GM08714 (cell line): ENCODE results near the gene NACC2.

Source experiments
- H3K4me3 ChIP-seq: fragments of 200-500 bp; sonication (Bioruptor generic); 2 replicates; pipeline ENCODE4 v1.5.1; 2014; ENCODE audit warnings: mild to moderate bottlenecking, low read length, inconsistent platforms
- ZNF274 ChIP-seq: IDR thresholded peaks from 2 replicates; pipeline ENCODE4 v1.6.1; 2012; ENCODE audit warnings: mild to moderate bottlenecking, low read depth, low read length

Gene NACC2

DNA sequence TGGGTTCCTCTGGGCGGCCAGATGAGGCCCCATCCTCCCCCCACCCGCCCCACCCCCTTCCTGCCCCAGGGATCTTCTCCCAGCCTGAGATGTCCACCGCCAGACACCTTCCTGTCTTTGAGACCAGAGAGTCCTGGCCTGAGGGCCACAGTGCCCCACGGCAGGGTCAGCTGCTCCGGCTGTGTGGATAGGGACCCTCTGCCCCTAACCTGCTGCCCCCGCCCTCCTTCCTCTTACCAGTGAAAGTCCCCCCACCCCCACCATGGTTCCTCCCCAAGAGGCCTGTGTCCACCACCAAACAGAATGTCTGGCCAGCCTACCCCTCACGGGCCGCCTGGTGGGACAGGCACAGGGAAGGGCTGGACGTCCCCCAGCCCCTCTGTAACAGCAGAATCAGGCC lies 90.9 kb downstream of the NACC2 start:
- TF ChIP-seq ZNF274: no peak
- no peak overlapping the region for H3K4me3 ChIP-seq

DNA sequence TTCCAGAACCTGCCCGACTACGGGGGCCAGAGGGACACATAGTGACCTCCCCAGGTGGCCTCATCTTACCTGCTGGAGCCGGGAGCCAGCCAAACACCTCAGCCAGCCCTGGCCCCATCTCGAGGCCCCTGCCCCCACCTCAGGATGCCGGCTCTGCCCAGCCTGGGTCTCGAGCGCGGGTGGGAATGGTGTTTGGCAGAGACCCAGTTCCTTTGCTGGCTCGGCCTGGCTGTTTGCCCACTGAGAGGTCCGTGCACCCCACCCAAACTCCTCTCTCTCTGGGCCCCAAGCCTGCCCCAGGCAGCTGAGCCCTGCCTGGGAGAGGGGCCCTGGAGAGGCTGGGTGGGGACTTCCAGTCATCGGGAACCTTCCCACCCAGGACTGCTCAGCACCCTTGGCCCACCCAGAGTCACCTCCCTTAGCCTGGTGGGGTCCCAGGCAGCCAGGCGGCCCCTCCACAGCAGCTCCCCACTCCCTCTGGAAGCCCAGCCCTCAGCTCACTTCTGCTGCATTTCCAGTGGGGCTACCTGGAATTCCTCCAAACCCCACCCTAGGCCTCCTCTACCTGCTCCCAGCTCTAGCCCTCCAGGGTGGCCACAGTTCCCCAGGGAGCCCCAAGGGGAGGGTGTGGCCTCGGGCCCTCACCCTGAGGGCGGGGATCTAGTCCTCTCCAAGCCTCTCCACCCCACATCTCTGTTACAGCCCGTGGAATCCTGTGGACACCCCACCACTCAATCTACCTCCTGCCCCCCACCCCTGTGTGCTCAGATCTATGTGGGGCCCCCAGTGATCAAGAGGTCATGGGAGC lies 91.5 kb downstream of the NACC2 start:
- TF ChIP-seq ZNF274: no peak
- no peak overlapping the region for H3K4me3 ChIP-seq

DNA sequence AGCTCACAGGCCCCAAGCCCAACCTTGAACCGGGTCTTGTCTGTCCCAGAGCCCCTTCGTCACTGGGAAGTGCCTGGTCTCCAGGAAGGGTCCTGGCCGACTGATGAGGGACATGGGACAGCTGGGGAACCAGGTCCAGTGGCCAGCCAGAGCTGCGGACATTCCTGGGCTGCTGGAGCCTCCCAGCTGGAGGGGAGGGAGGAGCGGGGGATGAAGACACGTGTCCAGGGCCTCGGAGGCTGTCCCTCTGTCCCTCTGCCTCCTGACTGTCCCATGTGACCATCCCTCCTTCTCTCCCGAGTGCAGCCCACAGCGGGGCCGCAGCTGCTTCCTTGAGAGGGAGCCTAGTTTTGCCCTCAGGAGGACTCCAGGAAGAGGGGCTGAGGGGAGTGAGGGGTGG lies 92.2 kb downstream of the NACC2 start:
- no peak overlapping the region for H3K4me3 ChIP-seq
- no peak for TF ChIP-seq ZNF274

DNA sequence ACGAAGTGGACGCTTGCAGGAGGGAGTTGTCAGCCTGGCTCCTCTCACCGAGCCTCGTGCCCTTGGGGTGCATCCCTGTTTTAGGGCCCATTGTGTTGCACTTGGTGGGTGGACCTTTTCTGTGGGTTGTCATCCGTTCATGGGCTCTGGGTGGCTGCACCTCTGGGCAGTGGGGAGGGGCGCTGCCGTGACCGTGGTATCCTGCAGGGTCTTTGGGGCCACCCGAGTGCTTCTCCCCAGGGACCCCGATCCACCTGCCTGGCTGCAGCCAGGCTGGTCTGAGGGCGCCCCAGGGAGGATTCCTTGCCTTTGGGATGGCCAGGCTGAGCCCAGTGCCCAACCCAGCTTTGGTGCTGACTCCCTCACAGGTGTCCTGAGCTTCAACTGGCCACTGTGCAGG lies 92.9 kb downstream of the NACC2 start:
- no peak overlapping the region for H3K4me3 ChIP-seq
- no peak for TF ChIP-seq ZNF274

DNA sequence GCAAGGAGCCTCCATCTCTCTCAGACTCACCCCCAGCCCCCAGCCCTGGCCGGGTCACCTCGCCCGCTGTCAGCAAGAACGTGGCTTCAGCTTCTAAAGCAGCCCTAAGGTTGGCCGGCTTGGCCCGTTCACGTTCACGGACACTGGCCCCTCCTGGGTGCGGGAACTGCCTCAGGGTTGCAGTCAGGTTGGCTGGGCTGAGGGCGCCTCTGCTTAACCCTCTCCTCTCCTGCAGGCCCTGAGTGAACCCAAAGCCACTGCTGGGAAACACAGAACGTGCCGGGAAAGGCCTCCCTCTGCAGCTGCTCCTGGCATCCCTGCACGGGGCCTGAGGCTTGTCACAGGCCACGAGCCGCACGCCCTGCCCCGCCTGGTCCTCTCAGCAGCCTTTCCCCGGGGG lies 93.9 kb downstream of the NACC2 start:
- TF ChIP-seq ZNF274: no peak
- no peak overlapping the region for H3K4me3 ChIP-seq

DNA sequence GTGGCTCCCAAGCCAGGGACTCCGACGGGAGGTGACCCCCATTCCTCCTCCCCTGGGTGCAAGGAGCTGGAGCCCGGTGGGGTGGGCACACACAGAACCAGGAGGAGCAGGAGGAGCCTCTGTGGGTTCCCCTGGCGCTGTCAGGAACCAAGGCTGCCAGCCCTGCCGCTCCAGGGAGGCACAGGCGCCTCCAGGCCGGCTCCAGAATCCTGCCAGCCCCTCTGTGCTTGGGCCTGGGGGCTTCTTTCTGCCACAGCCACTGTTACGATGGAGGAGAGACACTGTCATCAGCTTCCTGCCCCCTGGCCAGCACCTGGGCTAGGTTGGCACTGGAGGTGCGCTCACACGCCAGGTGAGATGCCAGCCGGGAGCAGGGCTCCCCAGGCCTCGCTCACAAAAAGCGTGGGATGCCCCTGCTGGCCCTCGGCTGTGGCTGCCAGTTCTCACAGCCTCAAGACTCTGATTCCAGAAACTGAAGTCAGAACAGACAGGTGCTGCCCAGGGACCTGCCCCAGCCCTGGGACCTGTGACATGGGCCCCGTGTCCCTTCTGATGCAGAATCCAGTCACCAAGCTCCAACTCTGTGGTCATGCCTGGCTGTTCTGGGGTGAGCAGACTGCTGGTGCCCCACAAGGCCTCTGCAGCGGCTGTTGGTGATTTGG lies 96.5 kb downstream of the NACC2 start:
- H3K4me3 ChIP-seq: no peak overlapping the region
- TF ChIP-seq ZNF274: no peak

DNA sequence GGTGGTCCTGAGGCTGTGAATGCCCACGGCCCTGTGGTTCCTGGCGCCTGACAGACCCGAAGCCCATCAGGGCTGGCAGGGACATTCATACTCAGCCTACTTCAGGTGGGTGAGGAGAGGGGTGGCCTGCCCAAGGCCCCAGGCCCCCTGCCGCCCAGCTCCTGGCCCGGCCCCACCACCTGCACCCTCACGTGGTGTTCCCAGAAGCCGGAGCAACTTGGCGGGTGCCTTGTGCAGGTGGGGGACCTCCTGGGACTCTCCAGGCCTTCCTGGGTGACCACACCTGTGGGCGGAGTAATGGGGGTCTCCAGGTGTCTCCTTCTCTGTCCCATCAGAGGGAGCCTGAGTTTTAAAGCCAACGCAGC lies 97.1 kb downstream of the NACC2 start:
- TF ChIP-seq ZNF274: no peak
- no peak overlapping the region for H3K4me3 ChIP-seq

DNA sequence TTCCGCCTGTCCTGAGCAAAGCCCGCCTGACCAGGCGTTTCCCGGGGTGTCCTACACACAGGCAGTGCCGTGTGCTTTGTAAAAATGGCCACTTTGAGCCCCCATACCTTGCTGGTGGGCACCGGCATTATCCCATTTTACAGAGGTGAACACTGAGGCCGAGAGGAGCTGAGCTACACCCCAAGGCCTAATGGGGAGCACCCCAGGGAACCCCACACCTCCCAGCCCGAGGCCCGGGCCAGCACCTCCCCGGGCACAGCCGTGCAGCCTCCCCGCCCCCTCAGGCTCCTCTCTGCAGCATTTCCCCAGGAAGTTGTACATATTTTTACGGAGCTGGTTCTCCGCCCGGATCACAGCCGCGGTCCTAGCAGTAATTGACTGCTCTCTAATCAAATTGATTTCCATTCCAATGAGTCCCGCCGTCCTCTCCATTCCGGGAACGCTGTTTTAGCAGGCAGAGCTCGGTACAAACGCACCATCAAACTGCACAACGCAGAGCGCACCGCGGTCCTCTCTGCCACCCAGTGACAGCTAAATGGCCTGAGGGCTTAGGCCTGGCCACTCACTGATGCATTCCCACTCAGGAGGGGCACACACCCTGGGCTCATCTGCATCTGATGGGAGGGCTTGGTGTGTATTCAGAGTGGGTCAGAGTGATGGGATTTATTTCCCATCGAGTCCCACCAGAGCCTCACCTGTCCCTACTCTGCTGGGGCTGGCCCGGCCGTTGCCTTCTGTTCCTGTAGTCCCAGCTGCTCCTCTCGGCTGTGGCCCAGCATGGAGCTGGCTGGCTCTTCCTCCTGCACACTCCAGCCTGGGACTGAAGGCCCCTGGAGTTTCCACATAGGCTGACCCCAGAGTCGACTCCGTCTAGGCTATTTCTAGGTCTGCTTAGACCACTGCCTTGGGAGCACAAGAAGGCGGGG lies 97.7 kb downstream of the NACC2 start:
- H3K4me3 ChIP-seq: no peak overlapping the region
- TF ChIP-seq ZNF274: no peak

DNA sequence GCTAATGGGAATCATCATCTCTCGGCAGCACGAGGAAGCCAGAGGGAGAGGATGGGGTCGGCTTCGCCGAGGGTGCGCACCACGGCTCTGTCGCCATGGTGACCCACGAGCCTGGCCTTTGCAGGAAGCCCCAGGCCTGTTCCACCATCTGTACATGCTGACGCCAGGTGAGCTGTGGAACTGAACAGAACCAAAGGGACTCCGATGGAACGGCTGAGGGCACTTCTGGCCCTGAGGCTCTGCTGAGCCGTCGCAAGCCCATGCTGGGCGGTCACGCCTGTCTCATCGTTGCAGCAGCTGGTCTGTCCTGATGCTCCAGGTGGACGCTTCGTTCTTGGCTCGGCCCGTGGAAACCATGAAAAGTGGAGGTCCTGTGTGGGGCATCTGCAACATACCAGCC lies 99.3 kb downstream of the NACC2 start:
- no peak overlapping the region for H3K4me3 ChIP-seq
- TF ChIP-seq ZNF274: no peak

DNA sequence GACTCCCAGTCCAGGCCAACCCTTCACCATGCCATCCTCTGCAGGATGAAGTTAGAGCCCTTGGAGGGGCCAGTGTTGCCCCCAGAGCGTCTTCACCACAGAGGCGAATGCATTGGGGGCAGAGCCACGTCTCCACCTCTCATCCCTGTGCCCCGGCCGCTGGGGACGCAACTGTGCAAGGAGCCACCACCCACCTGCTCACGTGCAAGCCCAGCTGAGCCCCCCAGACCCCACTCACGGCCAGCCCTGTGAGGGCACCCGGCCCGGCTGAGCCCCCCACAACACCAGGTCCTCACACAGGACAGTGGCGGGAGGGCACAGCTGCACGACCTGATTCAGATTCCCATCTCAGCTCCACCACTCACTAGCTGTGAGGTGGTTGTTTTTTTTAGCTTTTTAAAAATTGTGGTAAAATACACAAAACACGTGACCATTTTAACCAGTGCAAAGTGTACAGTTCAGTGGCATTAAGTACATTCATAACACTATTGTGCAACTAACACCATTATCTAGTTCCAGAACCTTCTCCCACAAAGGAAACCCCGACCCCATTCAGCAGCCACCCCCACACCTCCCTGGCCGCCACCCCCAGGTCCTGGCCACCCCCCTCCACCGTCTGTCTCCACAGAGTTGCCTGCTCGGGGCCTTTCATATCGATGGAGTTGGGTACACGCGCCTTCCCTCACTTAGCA lies 100.4 kb downstream of the NACC2 start:
- H3K4me3 ChIP-seq: no peak overlapping the region
- TF ChIP-seq ZNF274: no peak

DNA sequence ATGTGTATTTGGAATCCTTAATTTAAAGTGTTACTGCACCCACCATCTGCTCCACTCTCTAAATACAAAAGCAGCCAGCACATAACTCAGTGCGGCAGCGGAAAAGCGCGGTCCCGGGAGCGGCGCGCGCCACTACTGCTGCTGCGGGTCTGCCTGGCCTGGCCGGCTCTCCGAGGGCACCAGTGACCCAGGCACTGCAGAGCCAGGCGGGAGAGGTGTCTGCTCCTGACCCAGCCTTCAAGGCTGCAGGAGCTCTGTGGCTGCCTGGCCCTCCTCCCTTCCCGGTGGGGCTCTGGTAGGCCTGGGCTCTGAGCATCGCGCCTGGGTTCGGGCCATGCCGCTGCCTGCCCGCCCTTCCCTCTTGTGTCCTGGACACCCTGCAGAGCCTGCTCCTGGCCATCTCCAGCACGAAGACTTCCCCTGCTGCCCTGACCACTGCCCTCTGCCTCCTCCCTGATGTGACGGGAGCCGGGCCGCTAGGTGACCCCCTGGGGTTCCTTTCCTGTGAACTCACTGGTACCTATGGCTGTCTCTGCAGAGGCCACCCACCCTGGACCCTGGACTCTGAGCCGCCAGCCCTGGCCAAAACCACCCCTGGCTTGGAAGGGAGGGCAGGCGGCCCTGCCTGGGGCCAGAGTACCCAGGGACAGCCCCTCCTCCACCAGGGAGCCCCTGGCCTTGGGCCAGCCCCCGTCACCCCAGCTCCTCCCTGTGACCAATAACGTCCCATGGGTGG lies 101.2 kb downstream of the NACC2 start:
- TF ChIP-seq ZNF274: no peak
- H3K4me3 ChIP-seq: no peak overlapping the region

DNA sequence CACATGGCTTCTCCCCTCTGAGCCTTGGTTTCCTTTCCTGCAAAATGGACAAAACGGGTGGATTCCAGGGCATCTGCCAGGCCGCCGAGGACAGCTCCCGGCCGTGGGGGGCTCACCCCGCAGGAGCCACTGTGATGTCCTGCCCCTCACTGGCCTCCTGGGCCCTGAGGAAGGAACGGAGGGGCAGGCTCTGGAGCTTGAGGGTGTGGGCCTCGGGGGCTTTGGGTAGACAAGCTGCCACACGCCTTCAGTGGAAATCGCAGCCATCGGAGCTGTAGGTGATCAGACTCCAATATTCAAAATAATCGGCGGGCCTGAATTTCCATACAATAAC lies 101.7 kb downstream of the NACC2 start:
- no peak for TF ChIP-seq ZNF274
- no peak overlapping the region for H3K4me3 ChIP-seq
